Liver (tissue), 9 donors: ENCODE results near the gene CRACR2B. TPM values are rescaled to one million over a fixed set of nuclear protein-coding genes. Genes with fewer than 3 reads are reported as not detected.

Source experiments
- DNase-seq: peaks from one replicate; pipeline ENCODE4 v3.0.0-alpha.2; 2017; ENCODE audit warnings: low spot score
- H3K27ac ChIP-seq, 2 donors: one replicate each; pipeline ENCODE4 v1.7.0; 2013; ENCODE audit warnings: inconsistent platforms in 2 of 2, low read length in 2 of 2, control low read depth in 1 of 2, low read depth in 1 of 2, mild to moderate bottlenecking in 1 of 2
- H3K27me3 ChIP-seq, 4 donors: one replicate each; pipeline versions ENCODE4 v1.6.1 to v1.7.0; 2013; ENCODE audit warnings: low read length in 3 of 4, inconsistent platforms in 1 of 4, mild to moderate bottlenecking in 1 of 4, moderate library complexity in 1 of 4; ENCODE audit not compliant: control insufficient read depth in 4 of 4, insufficient read depth in 4 of 4
- H3K36me3 ChIP-seq, 4 donors: one replicate each; pipeline versions ENCODE4 v1.6.1 to v1.7.0; 2013; ENCODE audit warnings: low read length in 3 of 4, mild to moderate bottlenecking in 3 of 4, low read depth in 1 of 4, moderate library complexity in 1 of 4; ENCODE audit not compliant: control insufficient read depth in 4 of 4, insufficient read depth in 3 of 4
- H3K4me1 ChIP-seq, 4 donors: one replicate each; pipeline versions ENCODE4 v1.6.1 to v1.7.0; 2013; ENCODE audit warnings: low read length in 3 of 4, mild to moderate bottlenecking in 3 of 4, moderate library complexity in 1 of 4; ENCODE audit not compliant: control insufficient read depth in 4 of 4, insufficient read depth in 4 of 4
- H3K4me3 ChIP-seq, 3 donors: one replicate each; pipeline versions ENCODE4 v1.6.1 to v1.7.0; 2013; ENCODE audit warnings: low read length in 3 of 3, control low read depth in 1 of 3, low read depth in 1 of 3, mild to moderate bottlenecking in 1 of 3
- H3K9ac ChIP-seq, 2 donors: one replicate each; pipeline ENCODE4 v1.7.0; 2013; ENCODE audit warnings: low read length in 2 of 2, mild to moderate bottlenecking in 2 of 2, moderate library complexity in 2 of 2, control low read depth in 1 of 2, low read depth in 1 of 2
- H3K9me3 ChIP-seq, 4 donors: one replicate each; pipeline versions ENCODE4 v1.6.1 to v1.7.0; 2013; ENCODE audit warnings: low read length in 3 of 4; ENCODE audit not compliant: control insufficient read depth in 4 of 4
- ATF3 ChIP-seq: IDR thresholded peaks from 2 replicates; pipeline ENCODE4 v1.6.1; 2016; ENCODE audit warnings: antibody characterized with exemption
- CTCF ChIP-seq: fragments of 150-350 bp; IDR thresholded peaks from 2 replicates; pipeline ENCODE4 v1.5.1; 2017; ENCODE audit warnings: improper control_type of control experiment, low read depth, low read length; ENCODE audit not compliant: missing input control
- EGR1 ChIP-seq, 2 donors: IDR thresholded peaks; 2 replicates each; pipeline ENCODE4 v1.6.1; 2016 to 2018; ENCODE audit warnings: antibody characterized with exemption in 2 of 2, low read depth in 2 of 2
- FOXA1 ChIP-seq: IDR thresholded peaks from 2 replicates; pipeline ENCODE4 v1.6.1; 2016; ENCODE audit warnings: antibody characterized with exemption
- FOXA2 ChIP-seq: IDR thresholded peaks from 2 replicates; pipeline ENCODE4 v1.6.1; 2016; ENCODE audit warnings: antibody characterized with exemption
- GABPA ChIP-seq, 2 donors: IDR thresholded peaks in 1 of 2; conservative IDR thresholded peaks in 1 of 2; 2 replicates each; pipeline ENCODE4 v1.6.1; 2016; ENCODE audit warnings: antibody characterized with exemption in 2 of 2, mild to moderate bottlenecking in 1 of 2, moderate library complexity in 1 of 2
- HNF4A ChIP-seq, 2 donors: conservative IDR thresholded peaks; 2 replicates each; pipeline ENCODE4 v1.6.1; 2016; ENCODE audit warnings: antibody characterized with exemption in 2 of 2, mild to moderate bottlenecking in 2 of 2
- HNF4G ChIP-seq: IDR thresholded peaks from 2 replicates; pipeline ENCODE4 v1.6.1; 2016; ENCODE audit warnings: antibody characterized with exemption
- JUND ChIP-seq, 2 donors: IDR thresholded peaks; 2 replicates each; pipeline ENCODE4 v1.6.1; 2016; ENCODE audit warnings: antibody characterized with exemption in 2 of 2
- MAX ChIP-seq: IDR thresholded peaks from 2 replicates; pipeline ENCODE4 v1.6.1; 2016; ENCODE audit warnings: antibody characterized with exemption
- NR2F2 ChIP-seq: IDR thresholded peaks from 2 replicates; pipeline ENCODE4 v1.6.1; 2016; ENCODE audit warnings: antibody characterized with exemption
- RAD21 ChIP-seq, 2 donors: IDR thresholded peaks; 2 replicates each; pipeline ENCODE4 v1.6.1; 2016; ENCODE audit warnings: antibody characterized with exemption in 2 of 2, mild to moderate bottlenecking in 2 of 2
- REST ChIP-seq: IDR thresholded peaks from 2 replicates; pipeline ENCODE4 v1.6.1; 2016; ENCODE audit warnings: antibody characterized with exemption, mild to moderate bottlenecking
- RXRA ChIP-seq, 2 donors: IDR thresholded peaks; 2 replicates each; pipeline ENCODE4 v1.6.1; 2017 to 2018; ENCODE audit warnings: antibody characterized with exemption in 2 of 2, mild to moderate bottlenecking in 1 of 2
- SP1 ChIP-seq: IDR thresholded peaks from 2 replicates; pipeline ENCODE4 v1.6.1; 2018; ENCODE audit warnings: antibody characterized with exemption, mild to moderate bottlenecking
- YY1 ChIP-seq: IDR thresholded peaks from 2 replicates; pipeline ENCODE4 v1.6.1; 2016; ENCODE audit warnings: antibody characterized with exemption, mild to moderate bottlenecking
- ZBTB33 ChIP-seq: IDR thresholded peaks from 2 replicates; pipeline ENCODE4 v1.6.1; 2016; ENCODE audit warnings: antibody characterized with exemption
- WGBS: extraction: QIAGEN DNeasy Blood & Tissue Kit; methylation state at CpG from one replicate; pipeline ENCODE4 v1.1.7; 2013; 5-methylcytosine and 5-hydroxymethylcytosine counted together
- polyA plus RNA-seq, 2 donors: library from polyadenylated mRNA; stranded (reverse) in 1 of 2; unstranded in 1 of 2; fragments of 200-250 nt in 1 of 2; fragments of >200 nt in 1 of 2; fragmentation: Nextera tagmentation in 1 of 2; extraction: Ambion mirVana in 1 of 2; gene quantifications; one replicate each; pipeline versions ENCODE4 v1.2.1 to v1.2.3, GENCODE V29; 2013 to 2015
- total RNA-seq, 2 donors: library from RNA; depleted of rRNA; stranded (reverse); fragments of >200 nt; gene quantifications; one replicate each; pipeline ENCODE4 v1.2.3, GENCODE V29; 2014
- donor health status: healthy.
- donor health status: healthy.
- donor health status: healthy.
- donor health status: healthy.
- donor health status: healthy.

CRACR2B gene
- total and polyA plus RNA-seq, 4 donors = 0.14 to 2.9 (median 2.2) TPM

GRCh38 chr11:790721-791564, 36.8 kb upstream of the CRACR2B start:
- 70% methylated on average over 18 of the region's 18 CpGs for WGBS
- Histone ChIP-seq H3K36me3 (peaks cover 0 to 11% (median 6%) of the 10 kb centered on the region in 4 donors), H3K27me3 (no peaks in the 10 kb centered on the region), H3K4me3 (no peak overlapping the region), H3K9me3 (no peaks in the 10 kb centered on the region), H3K9ac (no peak overlapping the region), H3K27ac (no peak overlapping the region), H3K4me1 (peaks cover 4 to 24% (median 13%) of the 10 kb centered on the region in 4 donors)
- no peak for DNase-seq
- no peak for TF ChIP-seq NR2F2
- no peak for TF ChIP-seq ZBTB33
- no peak for TF ChIP-seq SP1
- TF ChIP-seq HNF4G = no peak
- TF ChIP-seq HNF4A (conservative IDR thresholded peaks at IDR 0.05) = no peak
- no peak for TF ChIP-seq YY1
- no peak for TF ChIP-seq GABPA (IDR thresholded peaks at IDR 0.05 in 1 of 2, conservative IDR thresholded peaks at IDR 0.05 in 1 of 2)
- no peak for TF ChIP-seq JUND (IDR thresholded peaks at IDR 0.05)
- no peak for TF ChIP-seq CTCF

GRCh38 chr11:791658-792534, 35.8 kb upstream of the CRACR2B start:
- Histone ChIP-seq H3K9me3 (no peaks in the 10 kb centered on the region), H3K9ac (no peak overlapping the region), H3K36me3 (peaks cover 0 to 10% (median 6%) of the 10 kb centered on the region in 4 donors), H3K4me1 (peaks cover 7 to 32% (median 20%) of the 10 kb centered on the region in 4 donors), H3K27me3 (no peaks in the 10 kb centered on the region), H3K27ac (no peak overlapping the region), H3K4me3 (no peak overlapping the region)
- WGBS = 93% methylated on average over 49 of the region's 49 CpGs
- no peak for DNase-seq
- TF ChIP-seq HNF4A (conservative IDR thresholded peaks at IDR 0.05) = no peak
- no peak for TF ChIP-seq MAX
- no peak for TF ChIP-seq FOXA1
- no peak for TF ChIP-seq ZBTB33
- TF ChIP-seq SP1 = no peak
- no peak for TF ChIP-seq JUND (IDR thresholded peaks at IDR 0.05)
- no peak for TF ChIP-seq REST
- no peak for TF ChIP-seq RAD21 (IDR thresholded peaks at IDR 0.05)
- no peak for TF ChIP-seq FOXA2
- no peak for TF ChIP-seq EGR1 (IDR thresholded peaks at IDR 0.05; ENCODE audit: low read depth in 2 of 2)
- no peak for TF ChIP-seq YY1
- TF ChIP-seq RXRA (IDR thresholded peaks at IDR 0.05) = no peak
- no peak for TF ChIP-seq ATF3
